Heart right ventricle (tissue), 16 donors: Measurements from ENCODE around the gene TNS1. TPM values are rescaled to one million over a fixed set of nuclear protein-coding genes. Genes with fewer than 3 reads are reported as not detected.

ENCODE experiments used
- ATAC-seq, 8 donors: fragments of 200-7000 bp; cut with Tn5 transposase; one replicate each; pipeline ENCODE4 v1.9.1; 2020; ENCODE audit warnings: mild to moderate bottlenecking in 8 of 8, moderate library complexity in 8 of 8, moderate number of reproducible peaks in 1 of 8
- DNase-seq, 2 donors: peaks; one replicate each; pipeline ENCODE4 v3.0.0-alpha.2; 2020
- H3K27ac ChIP-seq, 10 donors: fragments of 200-600 bp; sonication (generic) in 2 of 10; one replicate each; pipeline versions ENCODE4 v1.5.0 to v1.8.0; 2020 to 2022; ENCODE audit warnings: mild to moderate bottlenecking in 3 of 10
- H3K27me3 ChIP-seq, 7 donors: fragments of 200-600 bp; one replicate each; pipeline ENCODE4 v1.8.0; 2021 to 2022; ENCODE audit warnings: mild to moderate bottlenecking in 2 of 7
- H3K36me3 ChIP-seq, 9 donors: fragments of 200-600 bp; sonication (generic) in 1 of 9; one replicate each; pipeline versions ENCODE4 v1.5.0 to v1.8.0; 2020 to 2022; ENCODE audit warnings: mild to moderate bottlenecking in 2 of 9
- H3K4me1 ChIP-seq, 9 donors: fragments of 200-600 bp; sonication (generic) in 1 of 9; one replicate each; pipeline versions ENCODE4 v1.5.0 to v1.8.0; 2020 to 2022; ENCODE audit warnings: mild to moderate bottlenecking in 4 of 9
- H3K4me3 ChIP-seq, 10 donors: fragments of 200-600 bp; sonication (generic) in 2 of 10; one replicate each; pipeline versions ENCODE4 v1.5.0 to v1.8.0; 2020 to 2022; ENCODE audit warnings: mild to moderate bottlenecking in 7 of 10, moderate library complexity in 2 of 10
- H3K9me3 ChIP-seq, 11 donors: fragments of 200-600 bp in 10 of 11; sonication (generic) in 2 of 11; one replicate each; pipeline versions ENCODE4 v1.5.0 to v1.8.0; 2013 to 2022; ENCODE audit warnings: mild to moderate bottlenecking in 2 of 11, control low read depth in 1 of 11, moderate library complexity in 1 of 11
- WGBS, 2 donors: extraction: QIAGEN DNeasy Blood & Tissue Kit; methylation state at CpG; one replicate each; pipeline ENCODE4 v1.1.7; 2013; ENCODE audit warnings: inconsistent platforms in 1 of 2; 5-methylcytosine and 5-hydroxymethylcytosine counted together
- intact Hi-C, 10 donors: fragments of 100-400 bp; cut with DNase I; formaldehyde crosslinking; loops; one replicate each; pipeline versions ENCODE4 v1.11.1 to v1.14.2; 2022
- polyA plus RNA-seq, 2 donors: library from polyadenylated mRNA; stranded (reverse); fragments of 200-250 nt; gene quantifications; one replicate each; pipeline ENCODE4 v1.2.3, GENCODE V29; 2013
- total RNA-seq, 10 donors: library from RNA; stranded (reverse); fragmentation: NEBNext Ultra II Directional in 3 of 10; extraction: Animal tissue kit (Norgen Biotek cat#: 25700) in 3 of 10; gene quantifications; one replicate each; pipeline versions ENCODE4 v1.2.1 to v1.2.4, GENCODE V29; 2021 to 2023
- TF ChIP-seq, protein P1 (sequence below), 9 donors: fragments of 200-600 bp; sonication (generic) in 2 of 9; IDR thresholded peaks; one replicate each; pipeline versions ENCODE4 v1.5.0 to v1.8.0; 2021 to 2022; ENCODE audit warnings: antibody characterized with exemption in 9 of 9, mild to moderate bottlenecking in 5 of 9, moderate library complexity in 1 of 9
- donor health status: Arrhythmogenic right ventricular cardiomyopathy.
- donor health status: ischemic (EF 13 %, LVEDD 7.1; RV severe dilation, severe dysfunction).
- donor health status: healthy with polysubstance abuse.
- donor health status: DM: no; HTN: yes; CAD: no.
- donor health status: DM: no; HTN: no; CAD: no.
- donor health status: ischemic (EF 25% LVEDD 6.9; RV normal size, moderate dysfunction).
- donor health status: ischemic (EF 25% LVEDD 5.7; RV mildly dilated, moderate dysfunction).
- donor health status: healthy.
- donor health status: DM: yes; HTN: yes; CAD: no.
- donor health status: Ischemic cardiomyopathy.
- donor health status: ischemic (EF 35%, LVEDD 5.7; RV mildly dilated, moderate dysfunction).
- donor health status: nonischemic (EF 11% LVEDD 7.7; RV severe dilation, severe dysfunction).
- donor health status: DM: yes; HTN: yes; CAD: no.
- donor health status: PGD.
- donor health status: ischemic (EF 29% LVEDD 5.4; RV normal size, mild dysfunction).
- donor health status: nonischemic (EF 23%, LVEDD 6.1; RV moderate dilation, normal function).

The TNS1 gene
- total and polyA plus RNA-seq, 12 donors, result 64.6 to 844 (median 731) TPM

- Histone ChIP-seq H3K4me1 (peaks cover 44 to 99% (median 90%) of the 10 kb centered on the region in 9 donors), H3K9me3 (no peaks in the 10 kb centered on the region), H3K36me3 (no peaks in the 10 kb centered on the region), H3K27ac (peak overlapping the region; percentile 65 to 89 (median 78)), H3K4me3 (no peak overlapping the region), H3K27me3 (no peaks in the 10 kb centered on the region)
- intact Hi-C loops, result no loop called here
- peak in 5 of 8 donors; percentile 0 to 28 (median 16) for ATAC-seq
- TF ChIP-seq, protein P1, sequence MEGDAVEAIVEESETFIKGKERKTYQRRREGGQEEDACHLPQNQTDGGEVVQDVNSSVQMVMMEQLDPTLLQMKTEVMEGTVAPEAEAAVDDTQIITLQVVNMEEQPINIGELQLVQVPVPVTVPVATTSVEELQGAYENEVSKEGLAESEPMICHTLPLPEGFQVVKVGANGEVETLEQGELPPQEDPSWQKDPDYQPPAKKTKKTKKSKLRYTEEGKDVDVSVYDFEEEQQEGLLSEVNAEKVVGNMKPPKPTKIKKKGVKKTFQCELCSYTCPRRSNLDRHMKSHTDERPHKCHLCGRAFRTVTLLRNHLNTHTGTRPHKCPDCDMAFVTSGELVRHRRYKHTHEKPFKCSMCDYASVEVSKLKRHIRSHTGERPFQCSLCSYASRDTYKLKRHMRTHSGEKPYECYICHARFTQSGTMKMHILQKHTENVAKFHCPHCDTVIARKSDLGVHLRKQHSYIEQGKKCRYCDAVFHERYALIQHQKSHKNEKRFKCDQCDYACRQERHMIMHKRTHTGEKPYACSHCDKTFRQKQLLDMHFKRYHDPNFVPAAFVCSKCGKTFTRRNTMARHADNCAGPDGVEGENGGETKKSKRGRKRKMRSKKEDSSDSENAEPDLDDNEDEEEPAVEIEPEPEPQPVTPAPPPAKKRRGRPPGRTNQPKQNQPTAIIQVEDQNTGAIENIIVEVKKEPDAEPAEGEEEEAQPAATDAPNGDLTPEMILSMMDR (IDR thresholded peaks at IDR 0.05), result no peak
- DNase-seq, result no peak
- WGBS, 2 donors, result 59 to 65% methylated on average over 9 of the region's 9 CpGs
These were observed 48.7 kb downstream of the TNS1 start for GRCh38 chr2:217954051-217954450.

- Histone ChIP-seq H3K36me3 (no peaks in the 10 kb centered on the region), H3K4me3 (no peak overlapping the region), H3K9me3 (no peaks in the 10 kb centered on the region), H3K27ac (peak overlapping the region; percentile 65 to 89 (median 78)), H3K27me3 (no peaks in the 10 kb centered on the region), H3K4me1 (peaks cover 44 to 99% (median 89%) of the 10 kb centered on the region in 9 donors)
- DNase-seq, result no peak
- 40 to 49% methylated on average over 6 of the region's 6 CpGs for WGBS, 2 donors
- peak; percentile 36 to 70 (median 55) for ATAC-seq
- TF ChIP-seq, protein P1 (IDR thresholded peaks at IDR 0.05), result peak in 5 of 9 donors; percentile 18 to 52 (median 49)
- intact Hi-C loops, result no loop called here
These were observed 49.3 kb downstream of the TNS1 start for GRCh38 chr2:217953531-217953932.

- Histone ChIP-seq H3K9me3 (no peaks in the 10 kb centered on the region), H3K4me1 (peaks cover 47 to 99% (median 93%) of the 10 kb centered on the region in 9 donors), H3K27ac (peak overlapping the region; percentile 65 to 89 (median 78)), H3K4me3 (no peak overlapping the region), H3K36me3 (no peaks in the 10 kb centered on the region), H3K27me3 (no peaks in the 10 kb centered on the region)
- DNase-seq (peak in 1 of 2 donors; percentile 63), ATAC-seq (peak in 6 of 8 donors; percentile 7 to 69 (median 33))
- intact Hi-C loops, result no loop called here
- WGBS, 2 donors, result 56 to 70% methylated on average over 7 of the region's 7 CpGs
- TF ChIP-seq, protein P1 (IDR thresholded peaks at IDR 0.05), result no peak
These were observed 49.7 kb downstream of the TNS1 start for GRCh38 chr2:217953011-217953481.

DNA sequence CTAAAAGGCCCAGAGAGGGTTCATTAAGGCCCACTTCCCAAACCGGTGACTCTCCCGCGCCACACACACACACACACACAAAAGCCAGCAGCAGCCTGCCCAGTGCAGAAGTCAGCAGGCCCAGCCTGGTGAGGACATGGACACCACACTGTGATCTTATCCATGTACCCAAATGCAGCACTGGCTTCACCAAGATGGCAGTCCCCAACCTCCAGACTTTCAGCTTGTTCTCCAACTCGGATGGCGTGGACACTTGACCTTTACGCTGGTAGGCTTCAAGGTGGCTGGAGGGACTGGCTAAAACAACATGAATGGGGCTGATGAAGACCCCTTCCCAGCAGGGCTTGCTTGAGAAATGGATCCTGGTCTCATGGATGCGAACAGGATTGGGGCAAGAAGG is 50.4 kb downstream of the TNS1 start:
- 93 to 96% methylated on average over 7 of the region's 7 CpGs for WGBS, 2 donors
- H3K4me3 ChIP-seq, result no peak overlapping the region
- H3K27me3 ChIP-seq, result no peaks in the 10 kb centered on the region
- no peak for DNase-seq
- H3K27ac ChIP-seq, result peak overlapping the region; percentile 65 to 89 (median 78)
- no peaks in the 10 kb centered on the region for H3K36me3 ChIP-seq
- peaks cover 48 to 100% (median 94%) of the 10 kb centered on the region in 9 donors for H3K4me1 ChIP-seq
- H3K9me3 ChIP-seq, result no peaks in the 10 kb centered on the region
- no peak for ATAC-seq
- intact Hi-C loops, result no loop called here
- TF ChIP-seq, protein P1 (IDR thresholded peaks at IDR 0.05), result no peak
